AG20443 (cell line): Measurements from ENCODE around the gene SLITRK2.

Experiments used
- DNase-seq: peaks from one replicate; pipeline ENCODE4 v3.0.0; 2012; ENCODE audit warnings: low spot score, mixed read lengths

SLITRK2 gene

DNA sequence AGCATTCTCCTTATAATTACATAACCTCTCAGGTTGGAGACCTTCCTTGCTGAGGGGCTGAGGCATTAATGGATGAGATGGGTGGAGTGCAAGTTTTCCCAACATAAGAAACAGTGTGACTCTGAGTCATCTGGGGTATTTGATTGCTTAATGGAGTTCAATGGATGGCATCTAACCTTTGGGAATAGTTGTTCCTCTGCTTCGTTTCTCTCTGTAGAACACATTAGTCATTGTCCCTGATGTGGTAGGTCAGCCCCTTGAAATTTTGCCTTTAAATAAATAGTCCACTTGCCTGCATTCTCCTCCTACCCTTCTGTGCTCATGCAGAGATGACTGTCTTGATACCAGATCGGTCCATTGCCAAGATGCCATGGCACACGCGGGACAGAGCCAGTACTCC lies 38.6 kb downstream of the SLITRK2 start:
- DNase-seq = no peak

DNA sequence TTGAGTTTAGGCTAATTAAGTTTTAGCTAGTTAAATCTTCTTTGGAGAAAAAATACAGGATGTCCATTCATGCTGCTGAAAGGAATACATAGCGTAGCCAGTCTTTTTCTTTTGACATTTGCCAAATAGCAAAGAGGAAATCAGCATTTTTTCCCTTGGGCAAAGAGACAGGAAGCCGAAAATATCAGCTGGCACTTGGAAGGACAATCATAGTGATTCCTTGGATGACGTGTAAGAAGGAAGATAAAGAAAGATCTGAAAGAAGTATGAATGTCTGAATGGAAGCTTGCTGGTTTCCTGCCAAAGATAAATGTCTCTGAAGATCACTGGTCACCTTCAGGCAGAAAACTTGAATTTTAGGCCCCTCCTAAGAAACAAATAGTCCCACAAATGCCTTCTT lies 44.2 kb downstream of the SLITRK2 start:
- DNase-seq = no peak

DNA sequence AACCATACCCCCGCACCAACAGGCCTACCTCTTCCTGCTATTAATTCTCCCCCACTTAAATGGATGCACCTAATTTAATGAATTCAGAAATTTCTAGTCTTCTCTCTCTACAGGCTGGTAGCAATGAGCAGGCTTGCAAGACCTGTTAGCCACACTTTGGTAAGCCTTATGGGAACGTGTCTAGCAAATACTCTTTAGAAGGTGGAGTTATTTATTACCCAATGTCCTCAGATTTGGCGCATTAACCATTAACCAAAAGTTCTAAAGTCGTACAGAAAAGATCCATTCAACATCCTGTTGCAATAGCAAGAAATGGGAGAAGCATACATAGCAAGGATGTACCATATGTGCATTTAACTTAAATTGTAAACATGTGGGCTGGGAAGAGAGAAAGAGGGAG lies 47.5 kb downstream of the SLITRK2 start:
- DNase-seq = no peak
